Neural cell (in vitro differentiated cells): Measurements from ENCODE around the gene ASCC3. TPM values are rescaled to one million over a fixed set of nuclear protein-coding genes. Genes with fewer than 3 reads are reported as not detected.

Experiments used
- H2AFZ ChIP-seq: fragments of 200-600, 300-800 bp; sonication (generic), shearing (Covaris generic); 2 replicates; pipeline ENCODE4 v1.6.0; 2014; ENCODE audit warnings: low read depth, mild to moderate bottlenecking, antibody characterized with exemption, low read length, moderate library complexity
- H3F3A ChIP-seq: fragments of 200-600 bp; shearing (Covaris generic); 2 replicates; pipeline ENCODE4 v1.6.1; 2016; ENCODE audit warnings: mild to moderate bottlenecking, moderate library complexity, mixed read lengths, antibody characterized with exemption, low read length; ENCODE audit not compliant: insufficient read depth, poor library complexity, severe bottlenecking
- H3K27ac ChIP-seq: fragments of 200-600, 300-800 bp; sonication (generic), shearing (Covaris generic); 2 replicates; pipeline ENCODE4 v1.5.1; 2014; ENCODE audit warnings: mild to moderate bottlenecking, low read length, moderate library complexity
- H3K27me3 ChIP-seq: fragments of 300-800, 200-600 bp; sonication (generic), shearing (Covaris generic); 2 replicates; pipeline ENCODE4 v1.6.0; 2014; ENCODE audit warnings: mild to moderate bottlenecking, low read depth, low read length, moderate library complexity; ENCODE audit not compliant: insufficient read depth
- H3K36me3 ChIP-seq: fragments of 300-800, 200-600 bp; sonication (generic), shearing (Covaris generic); 2 replicates; pipeline ENCODE4 v1.5.1; 2014; ENCODE audit warnings: mild to moderate bottlenecking, antibody characterized with exemption, low read length, moderate library complexity; ENCODE audit not compliant: insufficient read depth
- H3K4me2 ChIP-seq: fragments of 300-800, 200-600 bp; sonication (generic), shearing (Covaris generic); 2 replicates; pipeline ENCODE4 v1.6.0; 2014; ENCODE audit warnings: mild to moderate bottlenecking, low read length
- H3K4me3 ChIP-seq: fragments of 300-800, 200-600 bp; sonication (generic), shearing (Covaris generic); 2 replicates; pipeline ENCODE4 v1.5.1; 2014; ENCODE audit warnings: mild to moderate bottlenecking, low read length, moderate library complexity
- H3K79me2 ChIP-seq: fragments of 200-600 bp; shearing (Covaris generic); replicated peaks from 2 replicates; pipeline ENCODE4 v1.6.0; 2014; ENCODE audit warnings: mild to moderate bottlenecking, low read length, moderate library complexity; ENCODE audit not compliant: insufficient read depth
- H3K9ac ChIP-seq: fragments of 300-800, 200-600 bp; sonication (generic), shearing (Covaris generic); 2 replicates; pipeline ENCODE4 v1.6.1; 2016; ENCODE audit warnings: mild to moderate bottlenecking, low read length, mixed read lengths
- H3K9me2 ChIP-seq: fragments of 200-600 bp; shearing (Covaris generic); 2 replicates; pipeline ENCODE4 v1.6.1; 2016; ENCODE audit warnings: mild to moderate bottlenecking, low read length, mixed read lengths; ENCODE audit not compliant: insufficient read depth
- H3K9me3 ChIP-seq: fragments of 200-600, 300-800 bp; sonication (generic), shearing (Covaris generic); 2 replicates; pipeline ENCODE4 v1.6.1; 2016; ENCODE audit warnings: mild to moderate bottlenecking, mixed run types, low read length, moderate library complexity, mixed read lengths
- H4K20me1 ChIP-seq: fragments of 200-600 bp; shearing (Covaris generic); 2 replicates; pipeline ENCODE4 v1.6.1; 2016; ENCODE audit warnings: mild to moderate bottlenecking, mixed run types; ENCODE audit not compliant: insufficient read depth
- EP300 ChIP-seq: fragments of 450-650 bp; conservative IDR thresholded peaks from 2 replicates; pipeline ENCODE4 v1.6.1; 2014; ENCODE audit warnings: antibody characterized with exemption, mild to moderate bottlenecking, moderate library complexity; ENCODE audit not compliant: poor library complexity, severe bottlenecking
- EZH2 ChIP-seq: fragments of 200-600, 300-800 bp; shearing (Covaris generic), sonication (generic); IDR thresholded peaks from 2 replicates; pipeline ENCODE4 v1.6.1; 2014; ENCODE audit warnings: antibody characterized with exemption, low read length, borderline replicate concordance, mild to moderate bottlenecking; ENCODE audit not compliant: insufficient read depth, poor library complexity, severe bottlenecking
- MXI1 ChIP-seq: fragments of 450-650 bp; conservative IDR thresholded peaks from 2 replicates; pipeline ENCODE4 v1.6.1; 2014; ENCODE audit warnings: antibody characterized with exemption, mild to moderate bottlenecking; ENCODE audit not compliant: poor library complexity, severe bottlenecking
- POLR2AphosphoS5 ChIP-seq: IDR thresholded peaks from 2 replicates; pipeline ENCODE4 v1.6.1; 2012
- RAD21 ChIP-seq: fragments of 450-650 bp; conservative IDR thresholded peaks from 2 replicates; pipeline ENCODE4 v1.6.1; 2014; ENCODE audit warnings: antibody characterized with exemption, mild to moderate bottlenecking, moderate library complexity
- SMC3 ChIP-seq: fragments of 450-650 bp; conservative IDR thresholded peaks from 2 replicates; pipeline ENCODE4 v1.6.1; 2014; ENCODE audit warnings: antibody characterized with exemption, mild to moderate bottlenecking, moderate library complexity; ENCODE audit not compliant: poor library complexity
- TAF1 ChIP-seq: IDR thresholded peaks from 2 replicates; pipeline ENCODE4 v1.6.1; 2012; ENCODE audit warnings: low read depth
- polyA plus RNA-seq: library from polyadenylated mRNA; depleted of rRNA; stranded (reverse); fragments of >200 nt; gene quantifications from 2 replicates; pipeline ENCODE4 v1.2.3, GENCODE V29; 2014
- TF ChIP-seq, protein P1 (sequence below): IDR thresholded peaks from 2 replicates; pipeline ENCODE4 v1.6.1; 2012; ENCODE audit warnings: borderline replicate concordance
- TF ChIP-seq, protein P2 (sequence below): fragments of 450-650 bp; IDR thresholded peaks from 2 replicates; pipeline ENCODE4 v1.5.1; 2014; ENCODE audit warnings: antibody characterized with exemption, mild to moderate bottlenecking, moderate library complexity; ENCODE audit not compliant: poor library complexity, severe bottlenecking

Gene ASCC3
- polyA plus RNA-seq, 1 donor from 2014 or later: 14.9 TPM

DNA sequence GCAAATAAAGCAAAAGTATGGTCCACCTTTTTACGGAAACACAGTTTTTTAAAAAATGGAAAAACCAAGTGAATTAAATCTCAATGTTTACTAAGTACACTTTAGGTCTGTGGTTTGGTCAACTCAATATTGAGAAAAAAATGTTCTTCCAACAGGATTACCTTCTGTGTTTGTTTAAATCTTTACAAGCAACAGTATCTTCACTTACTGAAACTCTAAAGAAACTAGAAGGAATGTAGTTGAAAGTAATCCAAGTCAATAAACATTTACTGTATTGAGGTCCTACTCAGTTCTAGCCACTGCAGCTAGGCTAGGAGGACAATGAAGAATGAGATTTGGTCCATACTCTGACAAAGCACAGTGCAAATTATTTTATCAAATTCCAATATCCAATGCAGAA, 80.1 kb downstream of the ASCC3 start:
- no peaks in the 10 kb centered on the region for H3K9me2 ChIP-seq
- no peaks in the 10 kb centered on the region for H4K20me1 ChIP-seq
- TF ChIP-seq, protein P1, sequence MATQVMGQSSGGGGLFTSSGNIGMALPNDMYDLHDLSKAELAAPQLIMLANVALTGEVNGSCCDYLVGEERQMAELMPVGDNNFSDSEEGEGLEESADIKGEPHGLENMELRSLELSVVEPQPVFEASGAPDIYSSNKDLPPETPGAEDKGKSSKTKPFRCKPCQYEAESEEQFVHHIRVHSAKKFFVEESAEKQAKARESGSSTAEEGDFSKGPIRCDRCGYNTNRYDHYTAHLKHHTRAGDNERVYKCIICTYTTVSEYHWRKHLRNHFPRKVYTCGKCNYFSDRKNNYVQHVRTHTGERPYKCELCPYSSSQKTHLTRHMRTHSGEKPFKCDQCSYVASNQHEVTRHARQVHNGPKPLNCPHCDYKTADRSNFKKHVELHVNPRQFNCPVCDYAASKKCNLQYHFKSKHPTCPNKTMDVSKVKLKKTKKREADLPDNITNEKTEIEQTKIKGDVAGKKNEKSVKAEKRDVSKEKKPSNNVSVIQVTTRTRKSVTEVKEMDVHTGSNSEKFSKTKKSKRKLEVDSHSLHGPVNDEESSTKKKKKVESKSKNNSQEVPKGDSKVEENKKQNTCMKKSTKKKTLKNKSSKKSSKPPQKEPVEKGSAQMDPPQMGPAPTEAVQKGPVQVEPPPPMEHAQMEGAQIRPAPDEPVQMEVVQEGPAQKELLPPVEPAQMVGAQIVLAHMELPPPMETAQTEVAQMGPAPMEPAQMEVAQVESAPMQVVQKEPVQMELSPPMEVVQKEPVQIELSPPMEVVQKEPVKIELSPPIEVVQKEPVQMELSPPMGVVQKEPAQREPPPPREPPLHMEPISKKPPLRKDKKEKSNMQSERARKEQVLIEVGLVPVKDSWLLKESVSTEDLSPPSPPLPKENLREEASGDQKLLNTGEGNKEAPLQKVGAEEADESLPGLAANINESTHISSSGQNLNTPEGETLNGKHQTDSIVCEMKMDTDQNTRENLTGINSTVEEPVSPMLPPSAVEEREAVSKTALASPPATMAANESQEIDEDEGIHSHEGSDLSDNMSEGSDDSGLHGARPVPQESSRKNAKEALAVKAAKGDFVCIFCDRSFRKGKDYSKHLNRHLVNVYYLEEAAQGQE: no peak
- TF ChIP-seq, protein P2, sequence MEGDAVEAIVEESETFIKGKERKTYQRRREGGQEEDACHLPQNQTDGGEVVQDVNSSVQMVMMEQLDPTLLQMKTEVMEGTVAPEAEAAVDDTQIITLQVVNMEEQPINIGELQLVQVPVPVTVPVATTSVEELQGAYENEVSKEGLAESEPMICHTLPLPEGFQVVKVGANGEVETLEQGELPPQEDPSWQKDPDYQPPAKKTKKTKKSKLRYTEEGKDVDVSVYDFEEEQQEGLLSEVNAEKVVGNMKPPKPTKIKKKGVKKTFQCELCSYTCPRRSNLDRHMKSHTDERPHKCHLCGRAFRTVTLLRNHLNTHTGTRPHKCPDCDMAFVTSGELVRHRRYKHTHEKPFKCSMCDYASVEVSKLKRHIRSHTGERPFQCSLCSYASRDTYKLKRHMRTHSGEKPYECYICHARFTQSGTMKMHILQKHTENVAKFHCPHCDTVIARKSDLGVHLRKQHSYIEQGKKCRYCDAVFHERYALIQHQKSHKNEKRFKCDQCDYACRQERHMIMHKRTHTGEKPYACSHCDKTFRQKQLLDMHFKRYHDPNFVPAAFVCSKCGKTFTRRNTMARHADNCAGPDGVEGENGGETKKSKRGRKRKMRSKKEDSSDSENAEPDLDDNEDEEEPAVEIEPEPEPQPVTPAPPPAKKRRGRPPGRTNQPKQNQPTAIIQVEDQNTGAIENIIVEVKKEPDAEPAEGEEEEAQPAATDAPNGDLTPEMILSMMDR: no peak
- TF ChIP-seq TAF1: no peak
- no peak for TF ChIP-seq MXI1
- TF ChIP-seq RAD21: no peak
- no peak for TF ChIP-seq POLR2AphosphoS5
- no peak for TF ChIP-seq EP300
- no peak for TF ChIP-seq EZH2
- TF ChIP-seq SMC3: no peak
- no peaks in the 10 kb centered on the region for H3K9me3 ChIP-seq
- H2AFZ ChIP-seq: no peak overlapping the region
- no peak overlapping the region for H3K27ac ChIP-seq
- H3K4me2 ChIP-seq: no peak overlapping the region
- no peaks in the 10 kb centered on the region for H3K79me2 ChIP-seq
- H3K27me3 ChIP-seq: no peaks in the 10 kb centered on the region
- no peak overlapping the region for H3K9ac ChIP-seq
- H3K36me3 ChIP-seq: no peaks in the 10 kb centered on the region
- H3F3A ChIP-seq: no peaks in the 10 kb centered on the region
- H3K4me3 ChIP-seq: no peak overlapping the region

DNA sequence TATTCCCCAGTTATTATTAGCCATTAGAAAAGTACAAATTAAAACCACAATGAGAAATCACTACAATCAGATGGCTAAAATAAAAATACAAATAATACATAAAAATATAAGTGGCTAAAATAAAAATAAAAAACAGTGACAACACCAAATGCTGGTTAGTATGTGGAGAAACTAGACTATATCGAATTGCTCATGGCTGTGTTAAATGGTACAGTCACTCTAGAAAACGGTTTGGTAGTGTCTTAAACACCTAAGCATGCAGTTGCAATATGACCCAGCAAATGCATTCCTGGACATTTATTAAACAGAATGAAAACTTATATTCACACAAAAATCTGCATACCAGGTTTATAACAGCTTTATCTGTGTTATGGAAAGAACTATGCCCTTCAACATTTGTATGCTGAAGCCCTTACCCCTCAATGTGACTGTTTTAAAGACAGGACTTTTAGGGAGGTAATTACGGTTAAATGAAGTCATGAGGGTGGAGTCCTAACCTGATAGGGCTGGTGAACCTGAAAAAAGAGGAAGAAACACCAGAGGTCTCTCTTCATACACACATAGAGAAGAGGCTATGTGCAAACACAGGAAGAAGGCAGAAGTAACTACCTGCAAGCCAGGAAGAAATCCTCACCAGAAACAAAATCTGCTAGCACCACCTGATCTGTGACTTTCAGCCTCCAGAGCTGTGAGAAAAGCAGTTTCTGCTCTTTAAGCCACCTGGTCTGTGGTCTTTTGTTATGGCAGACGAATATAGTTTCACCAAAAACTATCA, 84.9 kb downstream of the ASCC3 start:
- H3K27ac ChIP-seq: no peak overlapping the region
- no peaks in the 10 kb centered on the region for H3F3A ChIP-seq
- TF ChIP-seq, protein P2: no peak
- TF ChIP-seq TAF1 (no peak), SMC3 (no peak), EP300 (no peak)
- no peak overlapping the region for H2AFZ ChIP-seq
- no peaks in the 10 kb centered on the region for H3K9me3 ChIP-seq
- H3K27me3 ChIP-seq: no peaks in the 10 kb centered on the region
- H3K4me2 ChIP-seq: no peak overlapping the region
- no peak overlapping the region for H3K4me3 ChIP-seq
- H4K20me1 ChIP-seq: no peaks in the 10 kb centered on the region
- H3K9me2 ChIP-seq: no peaks in the 10 kb centered on the region
- no peaks in the 10 kb centered on the region for H3K79me2 ChIP-seq
- no peaks in the 10 kb centered on the region for H3K36me3 ChIP-seq
- no peak overlapping the region for H3K9ac ChIP-seq
